Lower lobe of right lung (tissue), 2 donors: ENCODE results near the gene GPR180. TPM values are rescaled to one million over a fixed set of nuclear protein-coding genes. Genes with fewer than 3 reads are reported as not detected.

Experiments used
- ATAC-seq, 2 donors: fragments of 200-7000 bp; cut with Tn5 transposase; one replicate each; pipeline ENCODE4 v1.9.1; 2020 to 2022; ENCODE audit warnings: mild to moderate bottlenecking in 2 of 2, moderate library complexity in 2 of 2
- DNase-seq: peaks from one replicate; pipeline ENCODE4 v3.0.0-alpha.2; 2020
- H3K27ac ChIP-seq: fragments of 200-600 bp; one replicate; pipeline ENCODE4 v1.8.0; 2022
- H3K27me3 ChIP-seq: fragments of 200-600 bp; one replicate; pipeline ENCODE4 v1.8.0; 2022; ENCODE audit warnings: low read depth
- H3K36me3 ChIP-seq: fragments of 200-600 bp; one replicate; pipeline ENCODE4 v1.8.0; 2022; ENCODE audit warnings: mild to moderate bottlenecking
- H3K4me1 ChIP-seq: fragments of 200-600 bp; one replicate; pipeline ENCODE4 v1.8.0; 2022
- H3K4me3 ChIP-seq: fragments of 200-600 bp; one replicate; pipeline ENCODE4 v1.8.0; 2022; ENCODE audit warnings: mild to moderate bottlenecking
- H3K9me3 ChIP-seq: fragments of 200-600 bp; one replicate; pipeline ENCODE4 v1.8.0; 2022
- CTCF ChIP-seq: fragments of 200-600 bp; IDR thresholded peaks from one replicate; pipeline ENCODE4 v1.8.0; 2022; ENCODE audit warnings: antibody characterized with exemption, mild to moderate bottlenecking
- intact Hi-C: fragments of 100-400 bp; cut with DNase I; formaldehyde crosslinking; loops from one replicate; pipeline ENCODE4 v1.11.0; 2022
- total RNA-seq: library from RNA; stranded (reverse); fragmentation: NEBNext Ultra II Directional; extraction: Animal tissue kit (Norgen Biotek cat#: 25700); gene quantifications from one replicate; pipeline ENCODE4 v1.2.1, GENCODE V29; 2021
- donor health status: DM: no; HTN: yes; CAD: no; lungs with severe emphysema.

The GPR180 gene
- total RNA-seq, 1 donor from 2014 or later: 5.5 TPM

- intact Hi-C loops: no loop called here
- no peak for TF ChIP-seq CTCF
These were observed 45.2 kb downstream of the GPR180 start for GRCh38 chr13:94646904-94647303.

DNA sequence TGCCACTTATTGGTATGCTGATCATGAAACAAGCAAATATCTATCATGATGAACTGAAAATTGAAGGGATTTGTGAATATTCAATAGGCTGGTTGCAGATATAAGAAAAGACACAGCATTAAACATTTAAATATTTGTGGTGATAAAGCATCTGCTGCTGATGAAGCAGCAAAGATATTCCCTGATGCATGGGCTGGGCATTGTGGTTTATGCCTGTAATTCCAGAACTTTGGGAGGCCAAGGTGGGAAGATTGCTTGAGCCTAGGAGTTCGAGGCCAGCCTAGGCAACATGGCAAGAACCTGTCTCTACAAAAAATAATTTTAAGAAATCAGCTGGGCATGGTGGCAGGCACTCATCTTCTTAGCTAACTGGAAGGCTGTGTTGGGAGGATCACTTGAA is 54.5 kb downstream of the GPR180 start:
- H3K36me3 ChIP-seq: no peaks in the 10 kb centered on the region
- H3K27me3 ChIP-seq: no peaks in the 10 kb centered on the region
- H3K4me1 ChIP-seq: no peaks in the 10 kb centered on the region
- no peaks in the 10 kb centered on the region for H3K9me3 ChIP-seq
- ATAC-seq (no peak), DNase-seq (no peak)
- no peak overlapping the region for H3K4me3 ChIP-seq
- H3K27ac ChIP-seq: no peak overlapping the region
- intact Hi-C loops: no loop called here
- no peak for TF ChIP-seq CTCF

More at GRCh38 chr13:94646904-94647303, 45.2 kb downstream of the GPR180 start:
- no peaks in the 10 kb centered on the region for H3K4me1 ChIP-seq
- no peaks in the 10 kb centered on the region for H3K27me3 ChIP-seq
- H3K27ac ChIP-seq: no peak overlapping the region
- DNase-seq (no peak), ATAC-seq (no peak)
- no peak overlapping the region for H3K4me3 ChIP-seq
- H3K9me3 ChIP-seq: no peaks in the 10 kb centered on the region
- H3K36me3 ChIP-seq: no peaks in the 10 kb centered on the region

GRCh38 chr13:94656766-94657165 is 55.1 kb downstream of the GPR180 start:
- Histone ChIP-seq H3K4me1 (no peaks in the 10 kb centered on the region), H3K27me3 (no peaks in the 10 kb centered on the region), H3K36me3 (no peaks in the 10 kb centered on the region), H3K4me3 (no peak overlapping the region), H3K9me3 (no peaks in the 10 kb centered on the region), H3K27ac (no peak overlapping the region)
- DNase-seq (no peak), ATAC-seq (no peak)
- intact Hi-C loops: no loop called here
- no peak for TF ChIP-seq CTCF

GRCh38 chr13:94657167-94657566 is 55.5 kb downstream of the GPR180 start:
- no peaks in the 10 kb centered on the region for H3K27me3 ChIP-seq
- DNase-seq (no peak), ATAC-seq (no peak)
- H3K4me1 ChIP-seq: no peaks in the 10 kb centered on the region
- H3K27ac ChIP-seq: no peak overlapping the region
- H3K36me3 ChIP-seq: no peaks in the 10 kb centered on the region
- H3K9me3 ChIP-seq: no peaks in the 10 kb centered on the region
- TF ChIP-seq CTCF: no peak
- H3K4me3 ChIP-seq: no peak overlapping the region
- intact Hi-C loops: no loop called here

- intact Hi-C loops: no loop called here
- Histone ChIP-seq H3K4me1 (no peaks in the 10 kb centered on the region), H3K36me3 (no peaks in the 10 kb centered on the region), H3K27me3 (no peaks in the 10 kb centered on the region), H3K27ac (no peak overlapping the region), H3K4me3 (no peak overlapping the region), H3K9me3 (no peaks in the 10 kb centered on the region)
- ATAC-seq: no peak
- DNase-seq: no peak
- TF ChIP-seq CTCF: no peak
These were observed 57.4 kb downstream of the GPR180 start for GRCh38 chr13:94658926-94659597.
